Measurements from ENCODE around the gene PRKN.

The PRKN gene

GRCh38 chr6:161557333-161558107 lies 1170.0 kb downstream of the PRKN start:
- no peak for DNase-seq

- DNase-seq: no peak
These were observed 1172.7 kb downstream of the PRKN start for GRCh38 chr6:161554883-161555282.

GRCh38 chr6:161549977-161550655 lies 1177.5 kb downstream of the PRKN start:
- DNase-seq: no peak

GRCh38 chr6:161548713-161549296 lies 1178.8 kb downstream of the PRKN start:
- DNase-seq: no peak

GRCh38 chr6:161547617-161548016 lies 1179.9 kb downstream of the PRKN start:
- no peak for DNase-seq

- no peak for DNase-seq
These were observed 1180.9 kb downstream of the PRKN start for GRCh38 chr6:161546632-161547031.

- no peak for DNase-seq
These were observed 1181.8 kb downstream of the PRKN start for GRCh38 chr6:161545741-161546140.

- DNase-seq: no peak
These were observed 1182.6 kb downstream of the PRKN start for GRCh38 chr6:161544801-161545480.

GRCh38 chr6:161543684-161544309 lies 1183.8 kb downstream of the PRKN start:
- DNase-seq: no peak

- DNase-seq: no peak
These were observed 1185.1 kb downstream of the PRKN start for GRCh38 chr6:161542346-161542980.

- no peak for DNase-seq
These were observed 1187.0 kb downstream of the PRKN start for GRCh38 chr6:161540532-161540931.

- no peak for DNase-seq
These were observed 1191.3 kb downstream of the PRKN start for GRCh38 chr6:161536224-161536630.

- DNase-seq: no peak
These were observed 1193.2 kb downstream of the PRKN start for GRCh38 chr6:161534264-161534873.

- no peak for DNase-seq
These were observed 1194.3 kb downstream of the PRKN start for GRCh38 chr6:161533266-161533665.

GRCh38 chr6:161532536-161532935 lies 1195.0 kb downstream of the PRKN start:
- DNase-seq: no peak

GRCh38 chr6:161526794-161527193 lies 1200.8 kb downstream of the PRKN start:
- DNase-seq: no peak

- no peak for DNase-seq
These were observed 1204.2 kb downstream of the PRKN start for GRCh38 chr6:161523362-161523761.

- DNase-seq: no peak
These were observed 1205.3 kb downstream of the PRKN start for GRCh38 chr6:161522276-161522675.

- no peak for DNase-seq
These were observed 1216.0 kb downstream of the PRKN start for GRCh38 chr6:161511447-161512095.

GRCh38 chr6:161508341-161508740 lies 1219.2 kb downstream of the PRKN start:
- no peak for DNase-seq

GRCh38 chr6:161507375-161507774 lies 1220.2 kb downstream of the PRKN start:
- DNase-seq: no peak

GRCh38 chr6:161503570-161503969 lies 1224.0 kb downstream of the PRKN start:
- no peak for DNase-seq
